GM19099 (cell line): ENCODE results near the gene CASP2.

Source experiments
- POLR2A ChIP-seq: IDR thresholded peaks from 3 replicates; pipeline ENCODE4 v1.6.1; 2011; ENCODE audit warnings: low read depth; ENCODE audit not compliant: insufficient read length; ENCODE audit errors: extremely low read depth

CASP2 gene

GRCh38 chr7:143300959-143301935 is 13.1 kb downstream of the CASP2 start:
- TF ChIP-seq POLR2A: no peak

GRCh38 chr7:143303733-143304132 is 15.6 kb downstream of the CASP2 start:
- TF ChIP-seq POLR2A: no peak

- TF ChIP-seq POLR2A: no peak
These were observed 16.8 kb downstream of the CASP2 start for GRCh38 chr7:143304938-143305337.

DNA sequence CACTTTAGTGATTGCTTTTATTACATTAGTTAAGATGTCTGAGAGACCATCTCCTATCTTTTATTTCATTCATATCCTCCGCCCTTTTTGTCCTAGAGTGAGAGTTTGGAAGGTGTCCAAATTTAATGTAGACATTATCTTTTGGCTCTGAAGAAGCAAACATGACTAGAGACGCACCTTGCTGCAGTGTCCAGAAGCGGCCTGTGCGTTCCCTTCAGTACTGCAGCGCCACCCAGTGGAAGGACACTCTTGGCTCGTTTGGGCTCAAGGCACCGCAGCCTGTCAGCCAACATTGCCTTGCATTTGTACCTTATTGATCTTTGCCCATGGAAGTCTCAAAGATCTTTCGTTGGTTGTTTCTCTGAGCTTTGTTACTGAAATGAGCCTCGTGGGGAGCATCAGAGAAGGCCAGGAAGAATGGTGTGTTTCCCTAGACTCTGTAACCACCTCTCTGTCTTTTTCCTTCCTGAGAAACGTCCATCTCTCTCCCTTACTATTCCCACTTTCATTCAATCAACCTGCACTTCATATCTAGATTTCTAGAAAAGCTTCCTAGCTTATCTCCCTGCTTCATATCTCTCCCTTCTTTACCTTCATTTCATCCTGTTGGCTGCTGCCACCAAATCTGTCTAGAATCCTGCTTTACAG is 17.4 kb downstream of the CASP2 start:
- no peak for TF ChIP-seq POLR2A

DNA sequence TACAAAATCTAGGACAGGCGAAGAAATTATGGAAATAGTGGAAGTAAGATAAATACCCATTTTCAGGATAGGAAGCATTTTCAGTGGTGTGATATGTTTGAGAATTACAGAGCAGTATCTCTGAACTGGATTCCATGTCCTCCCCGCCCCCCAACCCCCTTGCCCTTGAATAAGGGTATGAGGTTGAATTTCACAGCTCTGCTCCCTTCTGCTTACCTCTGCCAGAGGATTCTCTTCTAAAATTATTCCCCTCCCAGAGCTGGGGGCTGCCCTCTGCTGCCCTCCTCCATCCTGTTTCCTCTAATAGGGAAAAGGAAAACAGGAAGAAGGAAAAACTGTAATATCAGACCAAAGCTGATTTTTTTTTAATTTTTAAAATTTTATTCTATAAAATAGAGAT is 20.5 kb downstream of the CASP2 start:
- no peak for TF ChIP-seq POLR2A

GRCh38 chr7:143314127-143314526 is 26.0 kb downstream of the CASP2 start:
- no peak for TF ChIP-seq POLR2A

GRCh38 chr7:143315776-143316175 is 27.6 kb downstream of the CASP2 start, which contains the start of gene CLCN1:
Gene CLCN1 (plus strand): TSS chr7:143316111. CDS start chr7:143316213, 102 bp downstream.
- TF ChIP-seq POLR2A: no peak

DNA sequence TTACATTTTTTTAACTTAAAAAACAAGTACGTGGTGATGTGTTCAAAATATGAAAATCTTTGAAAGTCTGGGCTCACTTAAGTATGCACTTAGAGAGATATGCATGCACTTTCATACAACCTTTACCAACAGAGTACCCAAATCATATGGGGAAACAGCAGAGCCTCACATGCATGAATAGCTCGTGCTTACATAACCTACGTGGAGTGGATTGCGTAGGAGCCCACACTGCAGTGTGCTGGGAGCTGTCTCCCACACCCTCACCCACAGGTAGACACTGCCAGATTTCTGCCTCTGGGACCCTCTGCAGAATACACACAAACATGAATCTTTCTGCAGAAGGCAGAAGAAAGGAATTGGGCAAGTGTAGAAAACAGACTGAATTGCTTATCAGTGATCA is 28.3 kb downstream of the CASP2 start:
- no peak for TF ChIP-seq POLR2A

- TF ChIP-seq POLR2A: no peak
These were observed 30.5 kb downstream of the CASP2 start for GRCh38 chr7:143318661-143319060.

DNA sequence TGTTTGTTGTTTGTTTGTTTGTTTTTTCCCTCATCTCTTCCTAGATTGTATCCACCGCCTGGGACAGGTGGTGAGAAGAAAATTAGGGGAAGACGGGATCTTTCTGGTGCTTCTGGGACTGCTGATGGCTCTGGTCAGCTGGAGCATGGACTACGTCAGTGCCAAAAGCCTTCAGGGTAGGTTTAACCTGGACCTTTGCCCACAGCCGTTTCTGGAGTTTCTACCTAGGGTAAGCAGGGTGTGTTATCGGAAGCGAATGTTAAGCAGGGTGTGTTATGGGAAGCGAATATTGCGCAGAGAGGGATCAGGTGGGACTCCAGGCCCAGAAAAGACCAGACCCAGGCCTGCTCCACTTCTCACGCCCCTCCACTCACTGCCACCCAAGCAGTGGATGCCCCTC is 32.5 kb downstream of the CASP2 start:
- TF ChIP-seq POLR2A: no peak

GRCh38 chr7:143321242-143321641 is 33.1 kb downstream of the CASP2 start:
- TF ChIP-seq POLR2A: no peak

DNA sequence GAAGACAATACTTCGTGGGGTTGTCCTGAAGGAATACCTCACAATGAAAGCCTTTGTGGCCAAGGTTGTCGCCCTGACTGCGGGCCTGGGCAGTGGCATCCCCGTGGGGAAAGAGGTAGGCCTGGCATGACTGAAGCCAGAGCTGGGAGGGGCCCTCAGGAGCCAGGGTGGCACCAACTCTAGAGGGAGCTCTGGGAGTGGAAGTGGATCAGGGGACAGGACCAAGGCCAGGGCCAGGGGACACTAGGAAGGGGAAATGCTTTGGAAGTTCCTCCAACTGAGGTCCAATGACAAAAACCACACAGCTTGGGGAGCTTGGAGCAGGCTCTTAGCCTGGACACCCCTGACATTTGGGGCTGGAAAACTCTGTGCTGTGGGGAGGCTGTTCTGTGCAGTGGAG is 33.6 kb downstream of the CASP2 start:
- TF ChIP-seq POLR2A: no peak

DNA sequence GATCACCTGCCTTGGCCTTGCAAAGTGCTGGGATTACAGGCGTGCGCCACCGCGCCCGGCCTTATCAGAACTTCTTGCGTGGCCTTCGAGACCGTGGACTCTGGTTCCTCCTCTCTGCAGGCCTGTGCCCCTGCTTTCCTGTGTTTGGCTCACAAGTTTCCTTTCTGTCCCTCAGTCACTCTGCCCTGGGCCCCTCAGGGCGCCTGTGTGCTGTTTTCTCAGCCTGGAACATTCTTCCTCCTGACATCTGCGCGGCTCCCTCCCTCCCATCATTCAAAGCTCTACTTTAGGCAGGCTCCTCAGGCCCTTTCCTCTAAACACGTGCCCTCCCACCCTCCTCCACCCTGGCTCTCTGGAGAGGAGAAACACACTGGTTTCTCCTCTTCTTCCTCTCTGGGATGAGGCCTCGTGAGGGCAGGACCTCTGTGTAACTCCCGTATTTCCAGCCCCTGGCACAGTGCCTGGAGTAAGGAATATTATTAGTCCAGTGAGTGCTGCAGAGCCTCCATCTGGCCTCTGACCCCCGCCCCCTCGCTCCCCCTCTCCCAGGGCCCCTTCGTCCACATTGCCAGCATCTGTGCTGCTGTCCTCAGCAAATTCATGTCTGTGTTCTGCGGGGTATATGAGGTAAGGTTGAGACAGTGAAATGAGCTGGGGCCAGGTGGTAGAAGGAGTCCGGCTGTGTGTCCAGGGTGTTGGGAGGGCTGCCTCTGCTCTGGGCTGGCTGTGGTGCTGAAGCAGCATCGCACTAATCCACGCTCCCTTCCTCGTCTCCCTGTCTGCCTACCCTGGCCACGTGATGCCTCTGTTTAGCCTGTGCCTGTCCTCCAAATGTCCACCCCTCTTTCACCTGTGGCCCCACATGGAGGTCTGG is 34.8 kb downstream of the CASP2 start:
- TF ChIP-seq POLR2A: no peak

- no peak for TF ChIP-seq POLR2A
These were observed 35.5 kb downstream of the CASP2 start for GRCh38 chr7:143323653-143324052.

GRCh38 chr7:143325240-143325639 is 37.1 kb downstream of the CASP2 start:
- no peak for TF ChIP-seq POLR2A
